H7 (cell line): Measurements from ENCODE around the gene ATP5ME. TPM values are rescaled to one million over a fixed set of nuclear protein-coding genes. Genes with fewer than 3 reads are reported as not detected.
A peak's percentile ranks its signal among the peaks of the same experiment; 100 is the strongest.

ENCODE experiments used
- DNase-seq: peaks from one replicate; pipeline ENCODE4 v3.0.0; 2012
- H3K27me3 ChIP-seq: 2 replicates; pipeline ENCODE4 v1.6.0; 2011; ENCODE audit warnings: mild to moderate bottlenecking, low read length; ENCODE audit not compliant: control insufficient read depth, insufficient read depth
- H3K36me3 ChIP-seq: replicated peaks from 2 replicates; pipeline ENCODE4 v1.5.1; 2011; ENCODE audit warnings: low read length; ENCODE audit not compliant: control insufficient read depth, insufficient read depth
- H3K4me3 ChIP-seq: 2 replicates; pipeline ENCODE4 v1.5.1; 2011; ENCODE audit warnings: low read depth, mild to moderate bottlenecking, control low read depth, low read length, moderate library complexity; ENCODE audit not compliant: insufficient read depth
- total RNA-seq: library from RNA; depleted of rRNA; stranded (reverse); fragments of >200 nt; shearing (Covaris generic); gene quantifications from 2 replicates; pipeline ENCODE4 v1.2.3, GENCODE V29; 2014; rRNA removed

The ATP5ME gene
- 410 and 452 TPM in 2 replicates for total RNA-seq

- Histone ChIP-seq H3K36me3 (peaks cover 14% of the 10 kb centered on the region), H3K4me3 (peak within 1 kb of the TSS; percentile 92), H3K27me3 (no peaks in the 10 kb centered on the region; the same call in 1 of the 2 replicates)
- peak; percentile 100 for DNase-seq
Observed at GRCh38 chr4:674172-675035, at the start of gene ATP5ME, which contains the start of gene MYL5. Gene ATP5ME (minus strand): TSS chr4:674276. CDS start chr4:674247, 29 bp downstream. Gene MYL5 (plus strand): TSS chr4:674542. CDS start chr4:678027, 3,485 bp downstream.

GRCh38 chr4:722851-723360 lies 48.8 kb upstream of the ATP5ME start:
- Histone ChIP-seq H3K4me3 (no peak overlapping the region), H3K27me3 (no peaks in the 10 kb centered on the region), H3K36me3 (no peaks in the 10 kb centered on the region; the same call in 1 of the 2 replicates)
- no peak for DNase-seq

- H3K36me3 ChIP-seq = no peaks in the 10 kb centered on the region; the same call in 1 of the 2 replicates
- H3K4me3 ChIP-seq = no peak overlapping the region
- DNase-seq = no peak
- H3K27me3 ChIP-seq = no peaks in the 10 kb centered on the region
Observed at GRCh38 chr4:722169-722725, 48.2 kb upstream of the ATP5ME start.

- no peak overlapping the region for H3K4me3 ChIP-seq
- DNase-seq = no peak
- no peaks in the 10 kb centered on the region for H3K27me3 ChIP-seq
- H3K36me3 ChIP-seq = no peaks in the 10 kb centered on the region; the same call in 1 of the 2 replicates
Observed at GRCh38 chr4:721261-722168, 47.4 kb upstream of the ATP5ME start.

- DNase-seq = no peak
- Histone ChIP-seq H3K36me3 (no peaks in the 10 kb centered on the region; the same call in 1 of the 2 replicates), H3K4me3 (no peak overlapping the region), H3K27me3 (no peaks in the 10 kb centered on the region)
Observed at GRCh38 chr4:720111-720860, 46.2 kb upstream of the ATP5ME start.

GRCh38 chr4:718460-718859 lies 44.4 kb upstream of the ATP5ME start:
- Histone ChIP-seq H3K4me3 (no peak overlapping the region), H3K36me3 (no peaks in the 10 kb centered on the region; the same call in 1 of the 2 replicates), H3K27me3 (no peaks in the 10 kb centered on the region)
- DNase-seq = no peak

- no peaks in the 10 kb centered on the region for H3K27me3 ChIP-seq
- no peaks in the 10 kb centered on the region; the same call in 1 of the 2 replicates for H3K36me3 ChIP-seq
- DNase-seq = no peak
- H3K4me3 ChIP-seq = no peak overlapping the region
Observed at GRCh38 chr4:717601-718320, 43.7 kb upstream of the ATP5ME start.

- DNase-seq = peak; percentile 70
- Histone ChIP-seq H3K36me3 (no peaks in the 10 kb centered on the region), H3K4me3 (no peak overlapping the region), H3K27me3 (no peaks in the 10 kb centered on the region)
Observed at GRCh38 chr4:714087-714486, 40.0 kb upstream of the ATP5ME start.

- no peak for DNase-seq
- Histone ChIP-seq H3K36me3 (no peaks in the 10 kb centered on the region; the same call in 1 of the 2 replicates), H3K4me3 (no peak overlapping the region)
Observed at GRCh38 chr4:712916-713632, 39.0 kb upstream of the ATP5ME start.

GRCh38 chr4:712093-712492 lies 38.0 kb upstream of the ATP5ME start:
- no peak overlapping the region for H3K4me3 ChIP-seq
- DNase-seq = no peak
- H3K27me3 ChIP-seq = no peaks in the 10 kb centered on the region
- no peaks in the 10 kb centered on the region; the same call in 1 of the 2 replicates for H3K36me3 ChIP-seq

More at GRCh38 chr4:712916-713632, 39.0 kb upstream of the ATP5ME start:
- no peaks in the 10 kb centered on the region for H3K27me3 ChIP-seq

- no peaks in the 10 kb centered on the region for H3K27me3 ChIP-seq
- DNase-seq = no peak
- H3K36me3 ChIP-seq = no peaks in the 10 kb centered on the region; the same call in 1 of the 2 replicates
- H3K4me3 ChIP-seq = no peak overlapping the region
Observed at GRCh38 chr4:710916-711315, 36.8 kb upstream of the ATP5ME start.

- DNase-seq = no peak
- Histone ChIP-seq H3K4me3 (no peak overlapping the region), H3K36me3 (no peaks in the 10 kb centered on the region; the same call in 1 of the 2 replicates), H3K27me3 (no peaks in the 10 kb centered on the region)
Observed at GRCh38 chr4:710116-710515, 36.0 kb upstream of the ATP5ME start.
